Kidney (tissue), 14 donors: ENCODE measurements around the gene SMC6. TPM values are rescaled to one million over a fixed set of nuclear protein-coding genes. Genes with fewer than 3 reads are reported as not detected.

Experiments
- DNase-seq, 5 donors: peaks; one replicate each; pipeline ENCODE4 v3.0.0-alpha.2; 2013 to 2020
- FAIRE-seq: peaks from 2 replicates; lab custom pipeline; 2012; peaks lifted over from hg19 to GRCh38; lab: Jason Lieb, UNC
- H3K27ac ChIP-seq, 2 donors: one replicate each; pipeline ENCODE4 v1.7.0; 2013; ENCODE audit warnings: low read depth in 2 of 2, low read length in 2 of 2, inconsistent platforms in 1 of 2
- H3K27me3 ChIP-seq: one replicate; pipeline ENCODE4 v1.7.1; 2013; ENCODE audit warnings: low read length, inconsistent platforms; ENCODE audit not compliant: control insufficient read depth, insufficient read depth
- H3K36me3 ChIP-seq, 3 donors: one replicate each; pipeline versions ENCODE4 v1.7.0 to v1.7.1; 2013; ENCODE audit warnings: low read length in 3 of 3, control low read depth in 1 of 3, inconsistent platforms in 1 of 3; ENCODE audit not compliant: insufficient read depth in 3 of 3, control insufficient read depth in 2 of 3
- H3K4me1 ChIP-seq, 3 donors: one replicate each; pipeline versions ENCODE4 v1.7.0 to v1.7.1; 2013; ENCODE audit warnings: low read length in 3 of 3, inconsistent platforms in 1 of 3, low read depth in 1 of 3; ENCODE audit not compliant: control insufficient read depth in 2 of 3, insufficient read depth in 2 of 3
- H3K4me3 ChIP-seq, 3 donors: one replicate each; pipeline versions ENCODE4 v1.7.0 to v1.8.1; 2013; ENCODE audit warnings: low read length in 3 of 3, control low read depth in 1 of 3, inconsistent platforms in 1 of 3
- H3K9ac ChIP-seq, 3 donors: one replicate each; pipeline versions ENCODE4 v1.7.0 to v1.7.1; 2013; ENCODE audit warnings: low read length in 3 of 3, control low read depth in 1 of 3, inconsistent platforms in 1 of 3
- H3K9me3 ChIP-seq, 3 donors: one replicate each; pipeline versions ENCODE4 v1.7.0 to v1.7.1; 2013; ENCODE audit warnings: low read length in 3 of 3, control low read depth in 1 of 3, inconsistent platforms in 1 of 3; ENCODE audit not compliant: control insufficient read depth in 2 of 3, insufficient read depth in 1 of 3
- CTCF ChIP-seq: IDR thresholded peaks from 3 replicates; pipeline ENCODE4 v1.5.1; 2012; ENCODE audit warnings: mild to moderate bottlenecking, moderate library complexity, borderline replicate concordance; ENCODE audit not compliant: insufficient read depth; ENCODE audit errors: extremely low read depth
- intact Hi-C: fragments of 100-400 bp; cut with DNase I; formaldehyde crosslinking; loops from one replicate; pipeline ENCODE4 v1.11.1; 2022
- polyA plus RNA-seq: library from polyadenylated mRNA; stranded (reverse); fragments of 350-450 nt; fragmentation: Illumina TruSeq; extraction: RNeasy Lipid Tissue Mini Kit (QIAGEN cat#74804); gene quantifications from one replicate; pipeline ENCODE4 v1.2.3, GENCODE V29; 2014; ENCODE audit warnings: low read depth, low replicate concordance; ENCODE audit not compliant: insufficient read depth
- total RNA-seq: library from RNA; stranded (reverse); fragmentation: NEBNext Ultra II Directional; extraction: Animal tissue kit (Norgen Biotek cat#: 25700); gene quantifications from one replicate; pipeline ENCODE4 v1.2.1, GENCODE V29; 2021
- donor health status: control.
- donor health status: control.
- donor health status: control.
- donor health status: control.
- donor health status: control.
- donor health status: DM: yes; HTN: yes; CAD: no.
- donor health status: Normal renal cell carcinoma (clear cell type).

The SMC6 gene
- total and polyA plus RNA-seq, 2 donors from 2014 or later = 4.8 to 16.3 TPM

GRCh38 chr2:17637131-17637906 lies 116.3 kb downstream of the SMC6 start:
- Histone ChIP-seq H3K27me3 (no peaks in the 10 kb centered on the region), H3K9ac (no peak overlapping the region), H3K36me3 (no peaks in the 10 kb centered on the region), H3K9me3 (no peaks in the 10 kb centered on the region), H3K27ac (peak overlapping the region in 1 of 2 donors; percentile 1), H3K4me3 (no peak overlapping the region), H3K4me1 (no peaks in the 10 kb centered on the region)
- FAIRE-seq (no peak), DNase-seq (peak in 2 of 5 donors; percentile 8 to 61)
- intact Hi-C loops = no loop called here
- TF ChIP-seq CTCF = no peak

- Histone ChIP-seq H3K9me3 (no peaks in the 10 kb centered on the region), H3K9ac (no peak overlapping the region), H3K4me1 (no peaks in the 10 kb centered on the region), H3K27ac (no peak overlapping the region), H3K36me3 (no peaks in the 10 kb centered on the region), H3K4me3 (no peak overlapping the region), H3K27me3 (no peaks in the 10 kb centered on the region)
- FAIRE-seq (no peak), DNase-seq (no peak)
- intact Hi-C loops = no loop called here
- no peak for TF ChIP-seq CTCF
Measured at GRCh38 chr2:17636257-17636656, 117.4 kb downstream of the SMC6 start.

- DNase-seq (no peak), FAIRE-seq (no peak)
- intact Hi-C loops = no loop called here
- H3K9me3 ChIP-seq = peaks cover 0 to 1% (median 0%) of the 10 kb centered on the region in 3 donors
- H3K4me1 ChIP-seq = no peaks in the 10 kb centered on the region
- no peaks in the 10 kb centered on the region for H3K27me3 ChIP-seq
- H3K4me3 ChIP-seq = no peak overlapping the region
- H3K36me3 ChIP-seq = no peaks in the 10 kb centered on the region
- no peak overlapping the region for H3K9ac ChIP-seq
- TF ChIP-seq CTCF = no peak
- H3K27ac ChIP-seq = no peak overlapping the region
Measured at GRCh38 chr2:17634997-17635396, 118.6 kb downstream of the SMC6 start.
